ENCODE data around the gene NEU2.

The NEU2 gene

GRCh38 chr2:233040571-233040970 lies 8.1 kb downstream of the NEU2 start:
- no peak for DNase-seq (ENCODE audit: insufficient read length, low spot score)
- no peak for FAIRE-seq
- TF ChIP-seq POU2F2 (IDR thresholded peaks at IDR 0.05; ENCODE audit: low read depth, low read length) (no peak), POLR2A (IDR thresholded peaks at IDR 0.05; ENCODE audit: low read depth, low read length) (no peak), SPI1 (IDR thresholded peaks at IDR 0.05; ENCODE audit: low read depth, low read length) (no peak), PAX5 (IDR thresholded peaks at IDR 0.05; ENCODE audit: insufficient read depth, low read length, severe bottlenecking) (no peak), TAF1 (IDR thresholded peaks at IDR 0.05; ENCODE audit: low read depth, low read length) (no peak), POLR2AphosphoS5 (IDR thresholded peaks at IDR 0.05; ENCODE audit: low read depth, low read length) (no peak)

- no peak for TF ChIP-seq TAF1 (IDR thresholded peaks at IDR 0.05; ENCODE audit: low read depth, low read length)
- no peak for TF ChIP-seq PAX5 (IDR thresholded peaks at IDR 0.05; ENCODE audit: insufficient read depth, low read length, severe bottlenecking)
- TF ChIP-seq POLR2A (IDR thresholded peaks at IDR 0.05; ENCODE audit: low read depth, low read length), result no peak
- TF ChIP-seq POU2F2 (IDR thresholded peaks at IDR 0.05; ENCODE audit: low read depth, low read length), result no peak
- no peak for TF ChIP-seq POLR2AphosphoS5 (IDR thresholded peaks at IDR 0.05; ENCODE audit: low read depth, low read length)
- TF ChIP-seq SPI1 (IDR thresholded peaks at IDR 0.05; ENCODE audit: low read depth, low read length), result no peak
- DNase-seq (ENCODE audit: insufficient read length, low spot score) (no peak), FAIRE-seq (no peak)
Measured at GRCh38 chr2:233041722-233042323, 9.4 kb downstream of the NEU2 start.

DNA sequence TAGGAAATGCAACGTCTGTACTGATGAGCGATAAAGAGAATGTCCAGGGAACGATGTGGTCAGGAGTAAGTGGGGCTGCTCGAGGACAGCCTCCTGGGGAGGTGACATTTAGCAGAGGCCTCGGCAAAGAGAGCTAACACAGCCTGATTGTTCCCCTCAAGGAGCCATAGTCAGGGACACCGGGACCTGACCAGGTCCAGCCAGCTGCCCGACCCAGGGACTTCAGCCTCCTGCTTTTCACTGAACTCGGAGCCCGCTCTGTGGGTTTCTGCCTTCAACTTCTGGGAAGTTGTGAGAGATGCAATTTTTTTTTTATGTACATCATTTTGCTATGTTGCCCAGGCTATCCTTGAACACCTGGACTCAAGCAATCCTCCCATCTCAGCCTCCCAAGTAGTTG lies 10.1 kb downstream of the NEU2 start:
- TF ChIP-seq POLR2A (IDR thresholded peaks at IDR 0.05; ENCODE audit: low read depth, low read length) (no peak), POU2F2 (IDR thresholded peaks at IDR 0.05; ENCODE audit: low read depth, low read length) (no peak), TAF1 (IDR thresholded peaks at IDR 0.05; ENCODE audit: low read depth, low read length) (no peak), PAX5 (IDR thresholded peaks at IDR 0.05; ENCODE audit: insufficient read depth, low read length, severe bottlenecking) (no peak), POLR2AphosphoS5 (IDR thresholded peaks at IDR 0.05; ENCODE audit: low read depth, low read length) (no peak)
- DNase-seq (ENCODE audit: insufficient read length, low spot score), result no peak
- FAIRE-seq, result no peak

GRCh38 chr2:233044974-233045605 lies 12.6 kb downstream of the NEU2 start:
- FAIRE-seq (no peak), DNase-seq (ENCODE audit: insufficient read length, low spot score) (no peak)
- no peak for TF ChIP-seq POLR2A (IDR thresholded peaks at IDR 0.05; ENCODE audit: low read depth, low read length)
- no peak for TF ChIP-seq POLR2AphosphoS5 (IDR thresholded peaks at IDR 0.05; ENCODE audit: low read depth, low read length)
- no peak for TF ChIP-seq PAX5 (IDR thresholded peaks at IDR 0.05; ENCODE audit: insufficient read depth, low read length, severe bottlenecking)
- no peak for TF ChIP-seq POU2F2 (IDR thresholded peaks at IDR 0.05; ENCODE audit: low read depth, low read length)

- FAIRE-seq, result no peak
- TF ChIP-seq SPI1 (IDR thresholded peaks at IDR 0.05; ENCODE audit: low read depth, low read length) (no peak), POLR2AphosphoS5 (IDR thresholded peaks at IDR 0.05; ENCODE audit: low read depth, low read length) (no peak), POU2F2 (IDR thresholded peaks at IDR 0.05; ENCODE audit: low read depth, low read length) (no peak), TAF1 (IDR thresholded peaks at IDR 0.05; ENCODE audit: low read depth, low read length) (no peak), PAX5 (IDR thresholded peaks at IDR 0.05; ENCODE audit: insufficient read depth, low read length, severe bottlenecking) (no peak), POLR2A (IDR thresholded peaks at IDR 0.05; ENCODE audit: low read depth, low read length) (no peak)
- DNase-seq (ENCODE audit: insufficient read length, low spot score), result no peak
Measured at GRCh38 chr2:233047206-233047605, 14.7 kb downstream of the NEU2 start.

- no peak for FAIRE-seq
- TF ChIP-seq POLR2AphosphoS5 (IDR thresholded peaks at IDR 0.05; ENCODE audit: low read depth, low read length) (no peak), SPI1 (IDR thresholded peaks at IDR 0.05; ENCODE audit: low read depth, low read length) (no peak), PAX5 (IDR thresholded peaks at IDR 0.05; ENCODE audit: insufficient read depth, low read length, severe bottlenecking) (no peak), POLR2A (IDR thresholded peaks at IDR 0.05; ENCODE audit: low read depth, low read length) (no peak), TAF1 (IDR thresholded peaks at IDR 0.05; ENCODE audit: low read depth, low read length) (no peak), POU2F2 (IDR thresholded peaks at IDR 0.05; ENCODE audit: low read depth, low read length) (no peak)
- DNase-seq (ENCODE audit: insufficient read length, low spot score), result no peak
Measured at GRCh38 chr2:233047667-233048066, 15.2 kb downstream of the NEU2 start.

- no peak for FAIRE-seq
- DNase-seq (ENCODE audit: insufficient read length, low spot score), result no peak
- TF ChIP-seq POLR2AphosphoS5 (IDR thresholded peaks at IDR 0.05; ENCODE audit: low read depth, low read length), result no peak
- no peak for TF ChIP-seq SPI1 (IDR thresholded peaks at IDR 0.05; ENCODE audit: low read depth, low read length)
- no peak for TF ChIP-seq POLR2A (IDR thresholded peaks at IDR 0.05; ENCODE audit: low read depth, low read length)
- no peak for TF ChIP-seq PAX5 (IDR thresholded peaks at IDR 0.05; ENCODE audit: insufficient read depth, low read length, severe bottlenecking)
- TF ChIP-seq TAF1 (IDR thresholded peaks at IDR 0.05; ENCODE audit: low read depth, low read length), result no peak
- TF ChIP-seq POU2F2 (IDR thresholded peaks at IDR 0.05; ENCODE audit: low read depth, low read length), result no peak
Measured at GRCh38 chr2:233048569-233049193, 16.2 kb downstream of the NEU2 start.

- DNase-seq (ENCODE audit: insufficient read length, low spot score), result no peak
- TF ChIP-seq POU2F2 (IDR thresholded peaks at IDR 0.05; ENCODE audit: low read depth, low read length) (no peak), SPI1 (IDR thresholded peaks at IDR 0.05; ENCODE audit: low read depth, low read length) (no peak), TAF1 (IDR thresholded peaks at IDR 0.05; ENCODE audit: low read depth, low read length) (no peak), PAX5 (IDR thresholded peaks at IDR 0.05; ENCODE audit: insufficient read depth, low read length, severe bottlenecking) (no peak), POLR2AphosphoS5 (IDR thresholded peaks at IDR 0.05; ENCODE audit: low read depth, low read length) (no peak), POLR2A (IDR thresholded peaks at IDR 0.05; ENCODE audit: low read depth, low read length) (no peak)
- no peak for FAIRE-seq
Measured at GRCh38 chr2:233049194-233049761, 16.8 kb downstream of the NEU2 start.
